Stimulated activated CD8-positive, alpha-beta memory T cell treated with anti-CD3 and anti-CD28 coated beads, Interleukin-7, amount 100 ng/mL, for 1 hour (primary cell): ENCODE results near the gene MYO9B.

Experiments used
- DNase-seq, 2 donors: peaks; one replicate each; pipeline ENCODE4 v3.0.0-alpha.2; 2020; ENCODE audit warnings: low read depth in 2 of 2

Gene MYO9B

DNA sequence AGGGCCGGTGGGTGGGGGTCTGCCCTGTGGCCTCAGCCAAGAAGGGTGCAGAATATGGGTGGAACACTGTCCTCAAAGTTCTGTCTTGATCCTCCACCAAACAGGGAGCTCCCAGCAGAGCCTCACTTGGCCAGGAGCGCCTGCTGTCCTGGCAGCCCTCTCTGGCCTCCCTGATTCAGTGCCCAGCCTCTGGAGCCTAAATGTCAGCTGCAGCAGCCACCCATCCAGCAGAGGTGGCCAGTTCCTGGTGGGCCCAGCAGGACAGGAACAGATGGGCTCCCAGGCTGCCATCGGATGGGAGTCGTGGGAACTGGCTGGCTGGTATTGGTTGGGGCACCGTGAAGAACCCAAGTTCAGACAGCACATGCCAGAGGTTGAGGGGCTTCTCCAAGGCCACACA is 137.8 kb downstream of the MYO9B start:
- no peak for DNase-seq

DNA sequence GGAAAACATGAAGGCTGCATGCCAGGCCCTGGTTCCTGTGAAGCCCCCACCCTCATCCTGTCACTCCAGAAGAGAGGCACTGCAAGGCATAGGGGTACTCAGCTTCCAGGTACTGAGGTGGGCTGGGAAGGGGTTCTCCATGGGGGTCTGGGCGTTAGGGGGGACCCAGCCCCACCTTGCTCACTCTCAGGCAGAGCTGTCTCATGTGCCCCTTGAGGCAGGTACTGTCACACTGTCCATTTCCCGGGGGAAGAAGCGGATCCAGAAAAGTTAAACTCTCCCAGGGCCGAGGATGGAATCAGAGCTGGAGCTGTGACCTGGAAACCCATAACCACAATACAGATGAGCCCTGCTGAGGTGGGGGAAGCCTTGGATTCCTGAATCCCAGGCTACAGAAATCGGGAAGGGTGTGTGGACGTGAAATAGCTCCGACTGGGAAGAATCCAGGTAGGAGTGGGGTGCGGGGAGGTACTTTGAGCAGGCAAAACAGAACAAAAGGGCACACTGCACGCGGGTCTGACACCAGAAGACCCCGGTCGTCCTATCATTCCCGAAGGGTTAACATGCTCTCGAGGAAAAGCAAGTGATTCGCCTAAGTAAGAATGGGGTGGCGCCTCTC is 139.0 kb downstream of the MYO9B start:
- no peak for DNase-seq

DNA sequence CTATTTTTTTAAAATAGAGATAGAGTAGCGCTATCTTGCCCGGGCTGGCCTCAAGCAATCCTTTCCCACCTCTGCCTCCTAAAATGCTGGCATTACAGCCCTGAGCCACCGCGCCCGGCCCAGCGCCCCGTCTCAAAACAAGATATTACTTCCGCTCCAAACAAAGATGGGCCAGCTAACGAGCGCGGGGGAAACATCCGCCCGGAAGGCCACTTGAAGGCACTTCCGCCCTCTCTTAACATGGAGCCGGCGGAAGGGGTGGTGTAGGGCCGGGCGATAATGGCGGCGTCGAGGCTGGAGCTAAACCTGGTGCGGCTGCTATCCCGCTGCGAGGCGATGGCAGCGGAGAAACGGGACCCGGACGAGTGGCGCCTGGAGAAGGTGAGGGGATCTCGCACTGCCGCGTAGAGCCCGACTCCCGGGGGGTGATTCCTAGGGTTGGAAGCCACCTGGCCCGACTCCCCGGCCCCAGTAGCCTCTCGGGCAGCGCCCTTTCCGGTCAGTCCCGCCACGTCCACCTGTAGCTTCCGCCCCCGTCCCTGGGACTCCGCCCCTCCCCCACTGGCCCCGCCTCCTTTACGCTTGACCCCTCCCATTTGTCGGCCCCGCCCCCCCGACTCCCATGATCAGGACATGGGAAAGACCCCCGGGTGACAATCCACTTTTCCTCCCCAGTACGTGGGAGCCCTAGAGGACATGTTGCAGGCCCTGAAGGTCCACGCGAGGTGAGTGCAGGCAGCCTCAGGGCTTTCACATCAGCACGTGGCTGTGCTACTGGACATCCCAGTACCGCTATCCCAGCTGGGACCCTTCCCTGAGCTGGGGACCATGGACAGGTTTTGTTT is 139.8 kb downstream of the MYO9B start, which contains the start of gene USE1:
USE1 (plus strand) TSS at position 231 of the 845 bp plus-strand sequence; CDS start at position 280, 49 bp downstream.
- DNase-seq = peak; percentile 66 to 68

DNA sequence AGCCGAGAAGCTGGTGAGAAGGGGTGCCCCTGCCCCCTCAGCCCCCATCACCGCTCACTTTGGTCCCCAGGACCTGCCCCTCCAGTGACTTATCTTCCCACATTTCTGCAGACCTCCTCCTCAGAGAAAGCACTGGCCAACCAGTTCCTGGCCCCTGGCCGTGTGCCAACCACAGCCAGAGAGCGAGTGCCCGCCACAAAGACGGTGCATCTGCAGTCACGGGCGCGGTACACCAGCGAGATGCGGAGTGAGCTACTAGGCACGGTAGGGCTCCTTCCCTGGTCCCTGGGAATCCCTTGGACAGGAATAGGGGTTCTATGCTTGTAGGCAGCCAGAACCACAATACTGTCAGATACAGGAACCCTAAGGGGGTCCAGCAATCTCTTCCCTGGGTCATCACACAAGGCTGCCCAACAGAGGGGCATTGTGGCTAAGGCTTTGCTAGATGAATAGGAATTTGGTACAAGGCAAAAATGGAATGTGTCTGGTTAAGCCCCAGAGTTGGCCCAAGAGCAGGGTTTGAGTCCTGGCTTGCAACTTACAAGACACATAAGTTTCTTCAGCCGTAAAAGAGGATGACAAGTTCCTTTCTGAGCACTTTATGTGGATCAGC is 140.6 kb downstream of the MYO9B start:
- DNase-seq = no peak

DNA sequence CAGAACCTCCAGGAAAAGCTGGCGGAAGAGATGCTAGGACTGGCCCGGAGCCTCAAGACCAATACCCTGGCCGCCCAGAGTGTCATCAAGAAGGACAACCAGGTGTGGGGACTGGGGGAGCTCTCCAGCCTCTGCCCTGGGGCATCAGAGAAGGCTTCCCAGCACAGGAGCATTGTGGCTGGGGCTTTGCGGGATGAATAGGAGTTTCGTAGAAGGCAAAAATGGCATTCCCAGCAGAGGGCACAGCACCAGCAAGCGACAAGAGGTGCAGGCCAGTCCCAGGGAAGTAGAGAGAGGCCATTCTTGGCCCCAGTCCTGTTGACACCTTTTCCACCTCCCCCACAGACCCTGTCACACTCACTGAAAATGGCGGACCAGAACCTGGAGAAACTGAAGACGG is 143.7 kb downstream of the MYO9B start:
- no peak for DNase-seq

DNA sequence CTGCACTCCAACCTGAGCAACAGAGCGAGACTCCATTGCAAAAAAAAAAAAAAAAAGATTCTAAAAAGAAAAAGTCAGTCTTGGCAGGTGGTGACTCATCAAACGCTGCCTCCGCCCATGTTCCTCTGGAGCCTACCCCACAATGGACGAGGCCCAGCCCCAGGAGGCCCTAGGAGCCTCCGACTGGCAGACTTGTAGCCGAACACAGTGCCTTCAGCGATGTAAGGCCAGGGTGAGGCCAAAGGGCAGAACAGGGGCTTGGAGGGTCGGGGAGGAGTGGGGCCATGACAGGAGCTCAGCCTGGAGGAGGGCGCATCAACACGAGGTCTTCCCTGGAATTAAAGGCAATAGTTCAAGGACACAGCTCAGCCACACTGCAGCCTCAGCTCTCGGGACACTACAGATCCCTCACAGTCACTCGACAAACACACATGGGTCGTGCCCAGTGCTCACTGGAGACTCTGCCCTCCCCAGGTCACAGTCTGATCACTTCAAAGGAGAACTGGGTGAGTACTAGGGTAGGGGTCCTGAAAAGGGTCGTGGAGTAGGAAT is 144.7 kb downstream of the MYO9B start:
- no peak for DNase-seq

DNA sequence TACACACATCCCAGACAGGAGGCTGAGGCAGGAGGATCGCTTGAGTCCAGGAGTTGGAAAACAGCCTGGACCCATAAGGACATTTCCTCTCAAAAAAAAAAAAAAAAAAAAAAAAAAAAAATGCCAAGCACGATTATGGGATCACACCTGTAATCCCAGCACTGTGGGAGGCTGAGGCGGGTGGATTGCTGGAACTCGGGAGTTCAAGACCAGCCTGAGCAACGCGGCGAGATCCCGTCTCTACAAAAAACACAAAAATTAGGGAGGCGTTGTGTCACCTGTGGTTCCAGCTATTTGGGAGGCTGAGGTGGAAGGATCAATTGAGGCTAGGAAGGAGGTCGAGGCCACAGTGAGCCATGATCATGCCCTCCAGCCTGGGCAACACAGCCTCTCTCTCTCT is 149.5 kb downstream of the MYO9B start:
- no peak for DNase-seq

DNA sequence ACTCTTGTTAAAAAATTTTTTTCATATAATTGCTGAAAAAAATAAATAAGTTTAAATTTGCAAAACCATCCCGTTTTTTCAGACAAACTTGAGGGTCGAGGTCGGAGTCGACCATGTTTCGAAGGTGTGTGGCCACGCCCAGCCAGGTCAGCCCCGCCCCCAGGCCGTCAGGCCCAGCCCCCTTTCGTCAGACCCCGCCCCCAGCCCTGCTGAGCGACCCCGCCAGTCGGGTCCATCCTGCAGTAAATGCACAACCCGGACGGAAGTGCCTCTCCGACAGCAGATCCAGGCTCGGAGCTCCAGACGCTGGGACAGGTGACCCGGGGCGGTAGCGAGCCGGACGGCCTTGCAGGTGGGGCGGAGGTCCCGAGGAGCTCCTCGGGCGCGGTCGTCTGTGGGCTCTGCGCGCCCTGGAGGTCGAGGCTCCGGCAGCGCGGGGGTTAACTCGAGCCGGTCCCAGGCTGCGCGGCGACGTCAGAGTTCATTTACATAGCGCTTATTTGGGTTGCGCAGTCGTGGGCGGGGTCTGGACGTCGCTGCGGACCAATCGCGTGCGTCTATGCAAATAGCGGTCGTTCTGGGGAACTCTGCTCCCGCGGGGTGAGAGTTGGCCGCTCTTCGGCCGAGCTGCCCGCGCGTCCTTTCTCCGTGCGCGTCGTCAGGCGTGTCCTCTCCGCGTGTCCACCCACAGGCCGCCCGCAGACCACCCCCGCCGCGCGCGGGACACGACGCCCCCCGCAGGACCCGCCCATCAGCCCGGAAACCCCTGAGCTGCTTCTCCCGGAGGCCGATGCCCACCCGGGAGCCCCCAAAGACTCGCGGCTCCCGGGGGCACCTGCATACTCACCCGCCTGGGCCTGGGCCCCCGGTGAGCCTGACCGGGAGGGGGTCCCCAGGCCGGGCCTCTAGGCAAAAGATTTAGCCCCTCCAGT is 150.7 kb downstream of the MYO9B start, which contains the start of gene OCEL1:
OCEL1 (plus strand) TSS at position 225 of the 932 bp plus-strand sequence; CDS start at position 247, 22 bp downstream.
- peak; percentile 91 for DNase-seq

DNA sequence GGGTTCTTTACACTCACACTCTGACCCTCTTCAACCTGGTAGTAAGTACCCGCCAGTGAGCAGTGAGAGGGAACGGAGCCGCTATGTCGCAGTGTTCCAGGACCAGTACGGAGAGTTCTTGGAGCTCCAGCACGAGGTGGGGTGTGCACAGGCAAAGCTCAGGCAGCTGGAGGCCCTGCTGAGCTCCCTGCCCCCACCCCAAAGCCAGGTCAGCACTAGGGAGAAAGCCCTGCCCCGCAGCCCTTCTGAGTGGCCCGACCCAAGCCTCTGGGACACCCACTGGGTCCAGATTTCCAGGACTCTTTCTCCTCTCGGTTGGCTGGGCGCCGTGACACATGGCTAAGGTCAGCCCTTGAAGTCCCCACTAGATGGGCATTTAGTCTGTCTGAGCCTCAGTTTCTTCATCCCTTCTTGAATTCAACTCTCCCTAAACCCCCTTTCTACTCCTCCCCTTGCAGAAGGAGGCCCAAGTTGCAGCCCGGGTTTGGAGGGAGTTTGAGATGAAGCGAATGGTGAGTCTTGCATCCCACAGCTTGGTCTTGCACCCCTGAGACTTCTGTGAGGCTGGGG is 152.3 kb downstream of the MYO9B start:
- DNase-seq = no peak

DNA sequence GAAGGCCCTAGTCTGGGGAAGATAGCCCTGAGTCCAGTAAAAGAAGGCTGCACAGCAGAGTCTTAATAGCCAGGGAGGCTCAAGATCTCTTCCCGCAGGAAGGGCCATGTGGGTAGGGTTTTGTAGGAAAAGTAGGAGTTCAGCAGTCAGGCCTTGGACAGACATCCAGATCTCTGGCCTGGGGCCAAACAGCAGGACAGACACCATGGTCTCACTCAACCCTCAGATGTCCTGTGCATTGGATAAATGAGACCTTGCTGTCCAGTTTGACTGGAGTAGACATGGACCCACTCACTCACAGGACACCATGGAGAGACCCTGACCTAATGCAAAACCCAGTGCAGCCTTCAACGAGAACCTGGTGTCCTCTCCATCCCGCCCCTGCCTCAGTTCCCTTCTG is 154.3 kb downstream of the MYO9B start:
- DNase-seq = no peak

DNA sequence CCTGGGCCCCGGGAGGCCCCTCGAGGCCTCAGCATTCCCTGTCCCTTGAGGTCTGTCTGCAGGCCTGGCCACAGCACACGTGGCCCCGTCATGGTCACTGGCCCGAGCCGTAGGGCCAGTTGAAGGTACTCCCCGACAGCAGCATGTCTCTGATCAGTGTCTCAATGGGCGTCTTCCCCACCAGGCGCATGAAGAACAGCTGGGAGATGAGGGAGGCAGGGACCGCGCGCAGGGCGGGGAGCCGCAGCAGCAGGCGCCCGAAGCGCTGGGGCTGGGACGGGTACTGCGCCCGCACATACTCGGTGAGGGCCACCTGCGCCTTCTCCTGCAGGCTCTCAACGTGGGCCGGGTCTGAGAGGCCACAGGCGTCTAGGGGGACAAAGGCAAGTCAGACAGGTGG is 156.7 kb downstream of the MYO9B start:
- no peak for DNase-seq

DNA sequence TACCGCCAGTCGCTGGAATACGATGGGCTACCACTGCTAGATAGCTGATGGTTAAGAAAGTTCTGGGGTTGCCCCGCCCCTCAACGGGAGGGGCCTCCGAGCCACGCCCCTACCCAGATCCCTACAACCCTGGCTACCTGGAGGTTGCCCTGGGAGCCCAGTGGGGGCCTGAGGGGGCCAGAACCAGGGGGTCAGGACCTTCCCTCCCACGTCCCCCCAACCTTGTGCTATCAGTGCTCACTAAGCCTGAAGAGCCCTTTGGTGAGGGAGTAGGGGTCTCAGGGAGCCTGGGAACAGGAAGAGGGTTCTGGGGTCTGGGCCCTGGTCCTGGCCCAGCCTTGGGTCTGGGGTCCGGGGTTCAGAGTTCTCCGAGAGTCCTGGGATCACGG is 159.3 kb downstream of the MYO9B start:
- no peak for DNase-seq

DNA sequence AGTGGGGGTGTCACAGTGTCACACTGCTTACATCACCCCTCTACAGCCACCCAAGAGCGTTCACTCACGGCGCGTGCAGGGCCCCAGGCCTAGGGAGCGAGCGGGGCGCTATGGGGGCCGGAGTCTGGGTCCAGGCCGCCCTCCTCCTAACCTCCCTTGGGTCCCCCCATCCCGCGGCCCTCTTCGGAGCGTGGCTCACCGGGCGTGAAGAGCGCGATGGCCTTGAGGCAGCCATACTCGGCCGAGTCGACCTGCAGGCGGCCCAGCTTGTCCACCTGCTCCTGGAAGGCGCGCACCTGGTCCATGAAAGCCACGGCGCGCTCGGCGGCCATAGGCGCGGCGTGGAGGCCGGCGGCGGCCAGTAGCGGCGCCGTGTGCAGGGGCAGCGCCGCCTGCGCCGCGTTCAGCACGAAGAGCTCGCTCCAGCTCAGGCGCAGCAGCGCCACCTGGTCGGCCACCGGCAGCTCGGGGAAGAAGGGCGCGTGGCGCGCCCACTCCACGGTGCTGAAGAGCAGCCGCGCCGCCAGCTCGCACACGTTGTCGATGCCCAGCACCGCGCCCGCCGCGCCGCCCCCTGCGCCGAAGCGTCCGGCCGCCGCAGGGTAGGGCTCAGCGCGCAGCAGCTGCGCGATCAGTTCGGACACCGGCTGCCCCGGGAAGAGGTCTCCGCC is 159.9 kb downstream of the MYO9B start:
- peak; percentile 58 to 63 for DNase-seq

DNA sequence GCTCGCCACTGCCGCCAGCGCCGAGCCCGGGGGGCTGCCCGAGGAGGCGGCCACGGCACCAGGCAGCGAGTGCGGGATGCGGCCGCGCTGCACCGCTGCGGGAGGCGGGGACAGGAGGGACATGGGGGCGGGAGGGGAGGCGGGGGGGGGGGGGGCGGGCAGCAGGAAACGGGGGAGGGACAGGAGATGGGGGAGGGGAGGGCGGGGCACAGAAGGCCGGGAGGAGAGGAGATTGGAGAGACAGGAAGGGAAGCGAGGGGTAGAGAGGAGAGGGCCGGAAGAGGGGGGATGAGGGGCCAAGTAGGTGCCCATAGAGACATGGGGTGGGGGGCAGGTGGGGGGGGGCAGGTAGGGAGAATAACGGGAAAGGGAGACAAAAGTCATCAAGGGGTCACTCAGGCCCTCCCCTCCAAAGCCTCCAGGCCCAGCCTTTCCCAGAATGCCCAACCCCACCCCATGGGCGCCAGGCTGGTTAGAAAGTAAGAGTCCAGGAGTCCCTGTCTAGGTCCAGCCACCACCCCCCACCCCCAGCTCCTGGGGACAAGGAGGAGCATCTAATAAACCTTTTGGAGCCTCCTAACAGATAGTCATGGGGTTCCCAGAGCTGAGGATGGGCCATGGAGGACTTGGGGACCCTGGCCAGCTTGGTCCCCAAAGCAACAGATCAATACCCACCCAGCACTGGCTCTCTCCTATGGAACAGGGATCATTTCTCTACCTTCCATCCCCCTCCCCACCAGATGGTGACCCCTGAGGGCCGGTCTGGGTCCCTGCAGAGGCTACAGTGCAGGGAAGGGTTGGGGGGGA is 160.6 kb downstream of the MYO9B start:
- DNase-seq = no peak

DNA sequence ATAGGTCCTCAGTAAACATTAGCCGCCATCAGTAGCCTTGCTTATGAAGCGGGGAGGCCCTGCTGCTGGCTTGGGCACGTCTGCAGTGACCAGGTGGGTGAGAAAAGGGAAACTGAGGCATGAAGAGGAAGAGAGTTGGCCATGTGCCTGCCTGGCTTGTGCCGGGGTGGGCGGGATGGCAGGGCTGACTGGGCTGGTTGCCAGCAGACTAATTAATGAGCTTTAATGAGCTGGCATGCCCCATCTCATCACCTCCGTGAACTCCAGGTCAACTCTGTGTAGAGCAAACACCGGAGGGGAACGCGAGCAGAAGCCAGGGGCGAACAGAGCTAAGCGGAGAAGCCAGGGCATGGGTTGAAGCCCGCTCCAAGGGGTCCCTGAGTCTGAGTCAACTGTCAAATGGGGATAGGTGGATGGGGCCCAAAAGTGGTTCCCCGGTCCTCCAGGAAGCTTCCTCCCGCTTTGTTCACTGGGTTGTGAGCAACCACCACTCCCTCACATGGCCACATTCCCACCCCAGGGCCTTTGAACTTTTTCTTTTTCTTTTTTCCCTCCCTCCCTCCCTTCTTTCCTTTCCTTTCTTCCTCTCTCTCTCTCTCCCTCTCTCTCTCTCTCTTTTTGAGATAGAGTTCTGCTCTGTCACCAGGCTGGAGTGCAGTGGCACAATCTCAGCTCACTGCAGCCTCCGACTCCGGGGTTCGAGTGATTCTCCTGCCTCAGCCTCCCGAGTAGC is 161.4 kb downstream of the MYO9B start:
- no peak for DNase-seq

DNA sequence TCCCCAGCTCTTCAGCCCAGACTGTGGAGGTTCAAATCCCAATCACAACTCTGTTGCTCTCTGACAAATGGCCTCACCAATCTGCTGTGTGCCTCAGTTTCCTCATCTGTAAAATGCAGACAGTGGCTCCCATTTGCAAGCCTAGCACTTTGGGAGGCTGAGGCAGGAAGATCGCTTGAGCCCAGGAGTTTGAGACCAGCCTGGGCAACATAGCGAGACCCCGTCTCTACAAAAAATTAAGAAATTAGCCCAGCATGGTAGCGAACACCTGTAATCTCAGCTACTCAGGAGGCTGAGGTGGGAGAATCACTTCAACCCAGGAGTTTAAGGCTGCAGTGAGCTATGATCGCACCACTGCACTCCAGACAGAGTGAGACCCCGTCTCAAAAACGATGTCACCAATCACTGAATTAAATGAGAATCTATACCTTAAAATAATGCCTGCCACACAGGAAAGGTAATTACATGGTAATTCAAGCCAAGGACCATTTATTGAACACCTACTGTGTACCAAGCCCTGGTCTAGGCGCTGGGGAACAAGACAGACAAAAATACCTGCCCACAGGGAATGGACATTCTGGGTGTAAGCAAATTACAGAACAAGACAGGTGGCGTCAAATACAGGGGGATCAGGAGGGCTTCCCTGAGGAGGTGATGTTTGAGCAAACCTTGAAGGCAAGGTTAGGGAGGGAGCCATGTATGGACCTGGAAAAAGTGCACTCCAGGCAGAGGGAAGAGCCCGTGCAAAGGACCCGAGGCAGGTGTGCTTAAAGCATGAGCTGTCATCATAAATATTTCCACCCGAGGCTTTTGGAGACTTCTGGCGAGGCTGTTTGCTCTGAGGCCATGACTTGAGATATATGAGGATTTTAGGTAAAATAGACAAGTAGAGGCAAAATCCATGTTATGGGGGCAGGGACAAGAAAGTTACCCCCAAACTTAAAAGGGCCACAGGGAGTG is 162.4 kb downstream of the MYO9B start:
- DNase-seq = no peak

DNA sequence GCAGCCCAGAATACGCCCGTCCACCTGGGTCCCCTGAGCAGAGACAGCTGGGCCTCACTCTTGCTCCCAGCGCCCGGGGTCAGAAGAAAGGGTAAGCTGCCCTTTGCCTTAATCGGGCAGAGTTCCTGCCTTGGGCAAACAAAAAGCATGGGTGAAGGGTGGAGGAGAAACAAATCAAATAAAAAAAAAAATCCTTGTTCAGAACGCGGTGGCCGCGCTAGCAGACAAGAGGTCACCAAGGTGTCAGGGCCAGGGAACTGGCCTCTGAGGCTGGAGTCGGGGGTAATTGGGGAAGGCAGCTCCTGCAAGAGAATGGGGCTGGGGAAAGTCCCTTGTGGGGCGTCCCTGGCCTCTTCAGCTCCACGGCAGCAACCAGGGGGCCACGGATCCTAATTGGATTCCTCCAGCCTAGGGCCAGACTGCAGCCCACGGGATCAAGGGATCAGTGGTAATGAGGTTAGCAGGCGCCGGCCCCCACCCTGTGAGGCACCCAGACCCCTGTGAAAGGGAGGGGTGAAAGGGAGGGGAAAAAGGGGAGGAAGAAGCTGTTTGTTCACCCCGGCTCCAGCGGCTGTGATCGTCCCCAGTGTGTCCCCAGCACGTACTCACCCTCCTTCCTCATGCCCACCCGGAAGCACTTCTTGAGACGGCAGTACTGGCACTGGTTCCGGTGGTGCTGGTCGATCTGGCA is 164.6 kb downstream of the MYO9B start:
- no peak for DNase-seq
